Muscle layer of colon (tissue), 2 donors: ENCODE measurements around the gene RSBN1.

Source experiments
- H3K27ac ChIP-seq: one replicate; pipeline ENCODE4 v1.7.0; 2013; ENCODE audit warnings: low read depth, mild to moderate bottlenecking, low read length, moderate library complexity
- H3K27me3 ChIP-seq, 2 donors: one replicate each; pipeline ENCODE4 v1.7.0; 2013; ENCODE audit warnings: low read length in 2 of 2, mild to moderate bottlenecking in 2 of 2; ENCODE audit not compliant: insufficient read depth in 2 of 2, control insufficient read depth in 1 of 2
- H3K36me3 ChIP-seq: one replicate; pipeline ENCODE4 v1.7.0; 2013; ENCODE audit warnings: mild to moderate bottlenecking, low read length; ENCODE audit not compliant: insufficient read depth
- H3K4me1 ChIP-seq: one replicate; pipeline ENCODE4 v1.7.0; 2013; ENCODE audit warnings: mild to moderate bottlenecking, low read length; ENCODE audit not compliant: insufficient read depth
- H3K4me3 ChIP-seq, 2 donors: one replicate each; pipeline ENCODE4 v1.7.0; 2013; ENCODE audit warnings: low read length in 2 of 2, low read depth in 1 of 2, mild to moderate bottlenecking in 1 of 2, moderate library complexity in 1 of 2
- H3K9ac ChIP-seq: one replicate; pipeline ENCODE4 v1.7.0; 2013; ENCODE audit warnings: low read length
- H3K9me3 ChIP-seq: one replicate; pipeline ENCODE4 v1.7.0; 2013; ENCODE audit warnings: mild to moderate bottlenecking, low read length
- donor health status: abdominal sarcoma.
- donor health status: Adenocarcinoma of cecum.

Gene RSBN1

DNA sequence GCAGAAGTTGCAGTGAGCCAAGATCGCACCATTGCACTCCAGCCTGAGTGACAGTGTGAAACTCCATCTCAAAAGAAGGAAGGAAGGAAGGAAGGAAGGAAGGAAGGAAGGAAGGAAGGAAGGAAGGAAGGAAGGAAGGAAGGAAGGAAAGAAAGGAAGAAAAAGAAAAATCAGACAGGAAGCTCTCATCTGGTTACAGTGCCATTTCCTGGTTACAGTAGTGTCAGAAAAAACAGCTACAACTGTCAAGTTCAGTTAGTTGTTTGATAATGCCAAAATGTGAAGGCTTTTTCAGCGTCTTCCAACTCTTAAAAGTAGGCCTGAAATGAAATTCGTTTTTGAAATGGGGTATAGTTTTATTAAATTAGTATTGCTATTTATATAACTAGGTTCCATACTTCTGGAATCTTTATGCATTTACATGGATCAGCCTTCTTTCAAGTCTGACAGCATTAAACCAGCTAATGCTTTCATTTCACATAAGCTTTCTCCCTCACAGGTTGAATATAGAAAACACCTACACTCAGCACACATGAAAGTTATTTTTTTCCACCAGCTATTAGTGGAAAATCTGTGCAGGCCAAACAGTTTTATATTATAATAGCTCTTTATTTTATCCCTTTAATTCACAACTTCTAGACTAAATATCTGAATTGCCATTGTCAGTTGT is 38.0 kb upstream of the RSBN1 start:
- H3K36me3 ChIP-seq, result no peaks in the 10 kb centered on the region
- H3K9ac ChIP-seq, result no peak overlapping the region
- H3K9me3 ChIP-seq, result no peaks in the 10 kb centered on the region
- no peaks in the 10 kb centered on the region for H3K27me3 ChIP-seq
- no peak overlapping the region for H3K4me3 ChIP-seq
- H3K27ac ChIP-seq, result no peak overlapping the region
- no peaks in the 10 kb centered on the region for H3K4me1 ChIP-seq

DNA sequence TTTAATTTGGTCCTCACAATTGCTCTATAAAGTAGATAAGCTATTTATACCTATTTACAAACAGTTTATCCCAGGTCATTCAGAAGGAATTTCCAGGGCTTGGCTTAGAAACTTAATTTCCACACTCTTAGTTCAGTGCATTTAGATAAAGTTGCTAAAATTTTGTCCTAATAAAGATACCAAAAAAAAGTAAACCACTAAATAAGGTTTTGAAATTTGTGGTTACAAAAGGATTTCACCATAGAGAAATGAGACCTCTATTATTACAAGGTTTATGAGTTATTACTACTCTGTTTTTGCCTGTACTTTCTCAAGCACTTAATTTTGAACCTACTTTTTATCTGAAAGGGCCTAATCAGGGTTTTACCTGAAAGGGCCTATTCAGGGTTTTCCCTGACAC is 36.8 kb upstream of the RSBN1 start:
- no peaks in the 10 kb centered on the region for H3K36me3 ChIP-seq

DNA sequence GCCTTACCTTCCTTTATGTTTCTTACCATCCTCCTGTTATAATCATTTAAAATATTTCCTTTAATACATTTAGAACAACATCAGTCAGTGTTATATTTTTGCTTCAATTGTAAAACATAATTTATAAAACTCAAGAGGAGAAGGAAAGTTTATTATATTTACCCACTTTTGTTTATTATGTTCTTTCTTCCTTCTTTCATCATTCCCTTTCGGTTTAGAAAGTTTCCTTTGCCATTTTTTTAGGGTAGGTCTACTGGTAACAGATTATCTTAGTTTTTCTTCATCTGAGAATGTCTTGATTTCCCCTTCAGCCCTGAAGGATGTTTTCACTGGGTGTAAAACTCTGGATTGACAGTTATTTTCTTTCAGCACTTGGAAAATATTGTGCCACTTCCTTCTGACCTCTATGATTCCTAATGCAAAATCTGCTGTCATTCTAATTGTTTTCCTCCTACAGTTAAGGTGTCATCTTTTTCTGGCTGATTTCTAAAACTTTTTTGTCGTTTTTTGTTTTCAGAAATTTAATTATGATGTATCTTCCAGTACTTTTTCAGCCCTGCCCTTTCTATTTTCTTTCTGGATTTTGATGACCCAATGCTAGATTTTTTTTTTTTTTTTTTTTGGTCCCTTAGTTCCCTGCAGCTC is 34.2 kb upstream of the RSBN1 start:
- H3K4me1 ChIP-seq, result no peaks in the 10 kb centered on the region
- H3K27ac ChIP-seq, result no peak overlapping the region
- H3K4me3 ChIP-seq, result no peak overlapping the region
- no peak overlapping the region for H3K9ac ChIP-seq
- no peaks in the 10 kb centered on the region for H3K9me3 ChIP-seq
- H3K36me3 ChIP-seq, result no peaks in the 10 kb centered on the region
- no peaks in the 10 kb centered on the region for H3K27me3 ChIP-seq

More for the DNA sequence above, 36.8 kb upstream of the RSBN1 start:
- Histone ChIP-seq H3K27me3 (no peaks in the 10 kb centered on the region), H3K9me3 (no peaks in the 10 kb centered on the region), H3K9ac (no peak overlapping the region), H3K27ac (no peak overlapping the region), H3K4me3 (no peak overlapping the region), H3K4me1 (no peaks in the 10 kb centered on the region)

DNA sequence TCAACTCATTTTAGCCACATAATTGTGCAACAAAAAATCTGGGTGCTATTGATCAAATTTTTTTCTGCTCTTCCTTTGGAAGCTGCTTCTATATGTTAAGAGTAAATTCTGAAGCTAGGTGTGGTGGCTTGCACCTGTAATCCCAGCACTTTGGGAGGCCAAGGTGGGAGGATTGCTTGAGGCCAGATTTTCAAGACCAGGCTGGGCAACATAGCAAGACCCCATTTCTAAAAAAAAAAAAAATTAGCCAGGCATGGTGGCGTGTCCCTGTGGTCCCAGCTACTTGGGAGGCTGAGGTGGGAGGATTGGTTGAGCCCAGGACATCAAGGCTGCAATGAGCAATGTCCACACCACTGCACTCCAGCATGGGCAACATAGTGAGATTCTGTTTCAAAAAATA is 24.3 kb upstream of the RSBN1 start:
- no peaks in the 10 kb centered on the region for H3K4me1 ChIP-seq
- H3K27ac ChIP-seq, result no peak overlapping the region
- no peaks in the 10 kb centered on the region for H3K27me3 ChIP-seq
- no peak overlapping the region for H3K9ac ChIP-seq
- no peak overlapping the region for H3K4me3 ChIP-seq
- H3K36me3 ChIP-seq, result no peaks in the 10 kb centered on the region
- no peaks in the 10 kb centered on the region for H3K9me3 ChIP-seq

DNA sequence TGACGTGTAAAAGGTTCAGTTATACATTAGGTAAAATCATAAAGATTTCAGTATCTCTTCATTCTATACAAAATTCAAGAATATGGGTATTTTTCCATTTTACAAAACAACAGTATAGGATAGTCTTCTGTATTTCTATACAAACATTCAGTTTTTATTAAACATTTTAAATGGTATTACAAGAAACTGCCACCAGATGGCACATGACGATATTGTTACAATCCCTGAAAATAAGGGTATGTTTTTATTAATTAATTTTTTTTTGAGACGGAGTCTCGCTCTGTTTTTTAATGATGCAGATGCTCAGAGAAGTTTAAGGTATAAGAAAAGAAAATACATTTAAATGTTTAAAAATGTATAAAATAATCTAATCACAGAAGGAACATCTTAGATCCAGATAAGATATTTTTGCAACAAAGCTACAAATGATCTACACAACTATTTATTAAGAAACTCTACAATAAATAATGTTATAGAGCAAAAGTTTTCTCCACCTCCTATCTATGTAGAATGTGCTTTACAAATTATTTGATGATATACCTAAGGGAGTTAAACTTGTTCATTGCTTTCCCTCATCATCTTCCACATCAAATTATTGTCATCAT is 23.5 kb upstream of the RSBN1 start:
- H3K9me3 ChIP-seq, result no peaks in the 10 kb centered on the region
- H3K9ac ChIP-seq, result no peak overlapping the region
- no peaks in the 10 kb centered on the region for H3K4me1 ChIP-seq
- no peak overlapping the region for H3K27ac ChIP-seq
- no peaks in the 10 kb centered on the region for H3K27me3 ChIP-seq
- no peaks in the 10 kb centered on the region for H3K36me3 ChIP-seq
- no peak overlapping the region for H3K4me3 ChIP-seq

DNA sequence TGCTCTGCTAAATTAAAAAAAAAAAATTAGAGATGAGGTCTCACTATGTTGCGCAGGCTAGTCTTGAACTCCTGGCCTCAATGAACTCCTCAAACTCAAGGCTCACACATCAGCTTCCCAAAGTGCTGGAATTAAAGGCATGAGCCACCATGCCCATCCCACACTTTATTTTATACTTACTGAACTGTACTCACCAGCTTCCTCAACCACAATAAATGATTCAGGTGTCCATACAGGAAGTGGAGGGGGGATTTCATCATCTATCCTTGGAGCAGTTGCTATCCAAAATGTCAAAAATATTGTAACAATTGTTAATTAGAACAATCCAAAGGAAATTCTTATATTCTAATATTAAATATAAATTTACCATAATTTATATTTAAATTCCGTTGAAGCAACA is 22.4 kb upstream of the RSBN1 start:
- no peak overlapping the region for H3K4me3 ChIP-seq
- no peak overlapping the region for H3K9ac ChIP-seq
- no peak overlapping the region for H3K27ac ChIP-seq
- H3K27me3 ChIP-seq, result no peaks in the 10 kb centered on the region
- no peaks in the 10 kb centered on the region for H3K9me3 ChIP-seq
- no peaks in the 10 kb centered on the region for H3K36me3 ChIP-seq
- no peaks in the 10 kb centered on the region for H3K4me1 ChIP-seq

DNA sequence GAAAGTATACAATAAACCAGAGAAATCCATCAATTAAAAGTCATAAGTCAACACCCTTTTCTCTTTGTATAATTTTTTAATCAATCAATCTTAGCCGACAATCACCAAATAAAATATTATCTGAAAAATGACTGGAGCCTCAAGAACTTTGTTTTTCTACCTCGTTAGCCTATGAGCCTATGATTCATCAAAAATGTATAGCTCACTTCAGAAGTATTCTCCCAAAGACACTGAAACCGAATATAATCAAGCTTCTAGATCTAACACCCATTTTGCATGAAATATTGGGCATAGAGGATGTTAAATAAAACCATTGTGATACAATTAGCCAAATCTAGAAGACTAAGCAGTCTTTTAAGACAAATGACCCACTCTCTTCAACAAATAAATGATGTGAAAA is 17.8 kb upstream of the RSBN1 start:
- no peak overlapping the region for H3K27ac ChIP-seq
- no peaks in the 10 kb centered on the region for H3K36me3 ChIP-seq
- no peak overlapping the region for H3K4me3 ChIP-seq
- H3K4me1 ChIP-seq, result no peaks in the 10 kb centered on the region
- H3K9me3 ChIP-seq, result no peaks in the 10 kb centered on the region
- H3K27me3 ChIP-seq, result no peaks in the 10 kb centered on the region
- H3K9ac ChIP-seq, result no peak overlapping the region

DNA sequence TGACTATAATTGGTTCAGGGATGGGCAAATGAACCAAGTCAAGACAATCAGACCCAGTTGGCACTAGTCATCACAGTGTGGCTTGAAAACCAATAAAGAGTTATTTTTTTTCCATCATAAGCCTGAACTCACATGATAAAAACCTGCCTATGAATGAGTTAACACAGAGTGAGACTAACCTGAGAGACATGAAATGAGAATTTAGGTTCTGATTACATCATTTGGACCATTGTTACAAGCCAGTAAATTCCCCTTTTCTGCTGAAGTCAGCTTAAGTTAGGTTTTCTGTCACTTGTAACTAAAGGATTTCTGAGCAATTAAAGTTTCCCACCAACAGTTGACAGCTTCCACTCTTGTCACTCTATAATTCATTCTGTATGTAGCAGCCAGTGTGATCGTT is 9.6 kb upstream of the RSBN1 start:
- Histone ChIP-seq H3K9ac (no peak overlapping the region), H3K27ac (no peak overlapping the region), H3K36me3 (no peaks in the 10 kb centered on the region), H3K4me1 (no peaks in the 10 kb centered on the region), H3K4me3 (no peak overlapping the region), H3K27me3 (no peaks in the 10 kb centered on the region), H3K9me3 (no peaks in the 10 kb centered on the region)

DNA sequence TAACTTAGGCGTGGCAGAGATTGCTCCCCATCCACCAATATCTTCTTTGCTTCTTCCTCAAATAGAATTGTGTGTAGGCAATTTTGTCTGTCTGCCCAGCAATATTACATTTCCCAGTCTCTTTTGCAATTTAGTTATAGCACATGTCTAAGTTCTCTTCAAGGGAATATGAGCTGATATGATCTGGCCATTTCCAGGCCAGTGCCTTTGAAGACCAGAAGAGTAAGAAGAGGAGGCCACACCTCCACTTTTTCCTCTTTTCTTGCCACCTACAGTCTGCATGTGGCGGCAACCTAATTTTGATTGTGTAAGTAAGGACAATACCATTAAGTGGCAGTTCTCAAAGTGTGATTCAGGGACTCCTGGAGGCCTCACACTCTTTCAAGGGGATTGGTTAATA is 6.3 kb upstream of the RSBN1 start:
- H3K9me3 ChIP-seq, result no peaks in the 10 kb centered on the region
- no peaks in the 10 kb centered on the region for H3K36me3 ChIP-seq
- H3K27me3 ChIP-seq, result no peaks in the 10 kb centered on the region
- no peaks in the 10 kb centered on the region for H3K4me1 ChIP-seq
- no peak overlapping the region for H3K9ac ChIP-seq
- no peak overlapping the region for H3K4me3 ChIP-seq
- no peak overlapping the region for H3K27ac ChIP-seq

DNA sequence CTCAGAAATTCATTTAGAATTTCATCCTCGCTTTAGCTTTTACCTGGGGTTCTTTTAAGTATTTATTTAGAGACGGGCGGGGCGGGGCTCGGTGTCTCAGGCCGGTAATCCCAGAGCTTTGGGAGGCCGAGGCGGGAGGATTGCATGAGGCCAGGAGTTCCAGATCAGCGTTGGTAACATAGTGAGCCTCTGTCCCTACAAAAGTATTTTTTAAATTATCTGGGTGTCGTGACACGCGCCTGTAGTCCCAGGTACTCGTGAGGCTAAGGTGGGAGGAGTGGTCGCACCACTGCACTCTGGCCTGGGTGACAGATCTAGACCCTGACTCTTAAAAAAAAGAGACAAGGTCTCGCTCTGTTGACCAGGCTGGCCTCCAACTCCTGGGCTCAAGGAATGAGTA is 942 bp upstream of the RSBN1 start:
- H3K4me1 ChIP-seq, result peaks cover 20% of the 10 kb centered on the region
- no peaks in the 10 kb centered on the region for H3K9me3 ChIP-seq
- no peaks in the 10 kb centered on the region for H3K36me3 ChIP-seq
- no peaks in the 10 kb centered on the region for H3K27me3 ChIP-seq
- no peak overlapping the region for H3K27ac ChIP-seq
- no peak overlapping the region for H3K9ac ChIP-seq
- no peak overlapping the region for H3K4me3 ChIP-seq

DNA sequence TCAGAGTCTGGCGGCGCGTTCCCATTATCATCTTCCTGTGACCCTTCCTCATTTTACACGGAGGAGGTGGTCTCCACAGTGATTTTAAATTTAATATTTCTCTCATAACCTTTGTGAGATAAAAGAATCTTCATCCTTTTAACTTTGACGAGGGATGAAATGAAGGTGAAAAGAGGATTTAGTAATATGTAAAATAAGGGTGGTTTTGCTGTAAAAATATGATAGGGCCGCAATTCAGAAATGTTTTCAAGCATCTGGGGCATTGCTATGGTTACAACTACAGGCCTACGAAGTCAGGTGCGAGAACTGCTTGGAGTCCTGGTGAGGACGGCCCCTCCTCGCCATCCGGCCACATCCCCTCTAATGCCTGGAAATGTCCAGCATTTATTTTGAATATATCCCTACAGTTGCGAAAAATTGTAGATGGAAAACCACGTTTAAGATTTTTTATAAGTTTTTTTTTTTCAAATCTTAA is 422 bp upstream of the RSBN1 start:
- H3K27ac ChIP-seq, result peak overlapping the region; percentile 86
- H3K9ac ChIP-seq, result peak overlapping the region; percentile 97
- no peaks in the 10 kb centered on the region for H3K9me3 ChIP-seq
- no peaks in the 10 kb centered on the region for H3K27me3 ChIP-seq
- peak overlapping the region; percentile 45 to 60 for H3K4me3 ChIP-seq
- H3K4me1 ChIP-seq, result peaks cover 25% of the 10 kb centered on the region
- H3K36me3 ChIP-seq, result no peaks in the 10 kb centered on the region
